Epithelial cell of proximal tubule (primary cell): ENCODE data around the gene RSPH6A. TPM values are rescaled to one million over a fixed set of nuclear protein-coding genes. Genes with fewer than 3 reads are reported as not detected.

ENCODE experiments used
- DNase-seq: peaks from one replicate; pipeline ENCODE4 v3.0.0-alpha.2; 2011; ENCODE audit warnings: low read depth
- H3K4me3 ChIP-seq: 2 replicates; pipeline ENCODE4 v1.5.1; 2011; ENCODE audit warnings: low read depth, mild to moderate bottlenecking, low read length
- CTCF ChIP-seq: conservative IDR thresholded peaks from 2 replicates; pipeline ENCODE4 v1.5.1; 2012; ENCODE audit warnings: low read depth, mild to moderate bottlenecking, low read length
- total RNA-seq: library from RNA; depleted of rRNA; stranded (reverse); fragments of >200 nt; gene quantifications from 2 replicates; pipeline ENCODE4 v1.2.3, GENCODE V29; 2015

The RSPH6A gene
- total RNA-seq, 1 donor from 2014 or later, result not detected

GRCh38 chr19:45860359-45861259, 45.5 kb upstream of the RSPH6A start:
- DNase-seq, result no peak
- no peak for TF ChIP-seq CTCF
- no peak overlapping the region for H3K4me3 ChIP-seq

GRCh38 chr19:45854167-45854778, 39.2 kb upstream of the RSPH6A start:
- no peak for DNase-seq
- no peak for TF ChIP-seq CTCF
- H3K4me3 ChIP-seq, result no peak overlapping the region

GRCh38 chr19:45852983-45853382, 37.9 kb upstream of the RSPH6A start:
- no peak for DNase-seq
- H3K4me3 ChIP-seq, result no peak overlapping the region
- no peak for TF ChIP-seq CTCF

GRCh38 chr19:45852145-45852750, 37.1 kb upstream of the RSPH6A start:
- no peak for DNase-seq
- TF ChIP-seq CTCF, result no peak
- no peak overlapping the region for H3K4me3 ChIP-seq

GRCh38 chr19:45848922-45849321, 33.8 kb upstream of the RSPH6A start:
- TF ChIP-seq CTCF, result peak; percentile 39
- H3K4me3 ChIP-seq, result no peak overlapping the region
- DNase-seq, result no peak

- TF ChIP-seq CTCF, result no peak
- no peak overlapping the region for H3K4me3 ChIP-seq
- no peak for DNase-seq
Observed at GRCh38 chr19:45847663-45848062, 32.6 kb upstream of the RSPH6A start.
